Measurements from ENCODE around the gene FGR. TPM values are rescaled to one million over a fixed set of nuclear protein-coding genes. Genes with fewer than 3 reads are reported as not detected.

FGR gene
- total and polyA plus RNA-seq, 8 donors: 0.51 to 6.8 (median 3.1) TPM

DNA sequence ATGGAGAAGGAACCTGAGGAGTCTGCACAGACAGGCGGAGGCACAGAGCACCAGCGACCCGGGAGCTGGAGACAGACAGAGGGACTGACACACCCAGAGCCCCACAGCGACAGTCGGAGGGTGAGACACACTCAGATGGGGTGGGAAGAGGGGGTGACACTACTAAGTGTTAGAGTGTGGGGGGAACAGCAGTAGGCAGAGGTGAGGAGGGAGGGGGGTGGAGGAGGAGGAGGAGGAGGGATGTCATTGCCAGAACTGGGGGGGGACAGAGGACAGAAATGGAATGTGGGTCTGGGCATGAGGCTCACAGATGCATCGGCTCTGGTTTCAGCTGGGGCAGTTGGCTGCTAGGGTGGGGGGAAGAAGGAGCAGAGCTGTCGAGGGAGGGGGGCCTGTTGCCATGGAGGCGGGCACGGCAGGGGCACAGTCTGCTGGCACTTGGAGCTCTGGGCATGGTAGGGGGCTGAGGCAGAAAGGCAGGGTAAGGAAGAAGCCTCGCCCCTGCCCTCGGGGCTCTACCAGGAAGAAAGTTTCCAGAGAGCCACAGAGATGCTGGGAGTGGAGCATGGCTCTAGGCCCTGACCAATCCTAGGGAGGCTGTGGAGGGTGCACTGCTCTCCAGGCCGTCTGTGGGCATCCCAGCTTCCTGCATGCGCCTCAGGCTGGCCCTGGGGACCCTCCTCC, 68.4 kb downstream of the FGR start:
- no peaks in the 10 kb centered on the region for H3K36me3 ChIP-seq
- 80 to 82% methylated on average over 13 of the region's 13 CpGs for WGBS, 2 donors
- ATAC-seq (no peak), DNase-seq (peak in 1 of 6 donors; percentile 36), FAIRE-seq (no peak)
- peaks cover 48 to 71% (median 56%) of the 10 kb centered on the region in 3 donors for H3K4me1 ChIP-seq
- intact Hi-C loops (cut with DNase I): no loop called here
- H3K27ac ChIP-seq: peak overlapping the region in 1 of 4 donors; percentile 17
- H3K27me3 ChIP-seq: no peaks in the 10 kb centered on the region
- TF ChIP-seq, protein P1, sequence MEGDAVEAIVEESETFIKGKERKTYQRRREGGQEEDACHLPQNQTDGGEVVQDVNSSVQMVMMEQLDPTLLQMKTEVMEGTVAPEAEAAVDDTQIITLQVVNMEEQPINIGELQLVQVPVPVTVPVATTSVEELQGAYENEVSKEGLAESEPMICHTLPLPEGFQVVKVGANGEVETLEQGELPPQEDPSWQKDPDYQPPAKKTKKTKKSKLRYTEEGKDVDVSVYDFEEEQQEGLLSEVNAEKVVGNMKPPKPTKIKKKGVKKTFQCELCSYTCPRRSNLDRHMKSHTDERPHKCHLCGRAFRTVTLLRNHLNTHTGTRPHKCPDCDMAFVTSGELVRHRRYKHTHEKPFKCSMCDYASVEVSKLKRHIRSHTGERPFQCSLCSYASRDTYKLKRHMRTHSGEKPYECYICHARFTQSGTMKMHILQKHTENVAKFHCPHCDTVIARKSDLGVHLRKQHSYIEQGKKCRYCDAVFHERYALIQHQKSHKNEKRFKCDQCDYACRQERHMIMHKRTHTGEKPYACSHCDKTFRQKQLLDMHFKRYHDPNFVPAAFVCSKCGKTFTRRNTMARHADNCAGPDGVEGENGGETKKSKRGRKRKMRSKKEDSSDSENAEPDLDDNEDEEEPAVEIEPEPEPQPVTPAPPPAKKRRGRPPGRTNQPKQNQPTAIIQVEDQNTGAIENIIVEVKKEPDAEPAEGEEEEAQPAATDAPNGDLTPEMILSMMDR (IDR thresholded peaks at IDR 0.05): no peak
- H3K4me3 ChIP-seq: no peak overlapping the region
- no peaks in the 10 kb centered on the region for H3K9me3 ChIP-seq

DNA sequence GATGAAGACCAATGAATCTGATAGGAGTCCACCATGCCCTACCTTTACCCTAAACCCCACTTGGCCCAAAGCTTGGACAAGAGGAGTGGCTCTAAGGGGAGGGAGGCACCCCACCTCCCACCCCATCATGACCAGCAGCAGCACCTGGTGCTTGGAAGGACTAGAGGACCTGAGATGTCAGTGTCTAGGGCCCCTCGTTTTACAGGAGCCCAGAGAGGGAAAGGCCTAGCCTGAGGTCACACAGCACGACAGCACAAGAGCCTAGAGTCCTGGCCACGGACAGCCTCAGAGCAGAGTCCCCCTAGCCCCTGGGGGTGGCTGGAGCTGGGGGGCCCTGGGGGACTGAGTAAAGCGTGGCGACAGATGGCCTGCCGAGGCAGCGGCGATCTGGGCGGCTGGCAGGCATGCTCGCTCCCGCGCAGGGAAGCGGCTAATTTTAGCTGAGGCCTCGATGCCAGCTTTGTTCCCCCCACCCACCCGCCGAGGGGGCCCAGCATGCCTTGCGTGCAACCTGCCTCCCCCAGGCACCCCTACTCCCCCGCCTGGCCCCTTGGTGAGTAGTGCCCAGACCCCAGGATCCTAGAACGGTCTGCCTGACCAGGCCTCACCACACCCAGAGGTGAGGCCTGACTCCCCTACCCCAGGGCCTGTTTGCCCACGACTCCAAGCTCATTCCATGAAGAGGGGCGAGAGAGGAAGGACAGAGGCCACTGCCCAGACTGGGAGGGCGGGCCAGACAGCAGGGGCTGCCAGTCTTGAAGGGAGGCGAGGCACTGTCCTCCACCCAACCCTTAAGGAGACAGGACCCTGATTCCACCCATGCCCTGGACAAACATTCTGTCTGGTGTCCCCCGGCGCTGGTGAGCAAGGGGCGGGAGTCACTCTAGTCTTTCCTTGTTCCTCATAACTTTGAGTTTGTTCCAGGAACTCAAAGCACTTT, 70.0 kb downstream of the FGR start:
- TF ChIP-seq, protein P1 (IDR thresholded peaks at IDR 0.05): no peak
- H3K27me3 ChIP-seq: no peaks in the 10 kb centered on the region
- peak in 4 of 6 donors; percentile 25 to 65 (median 48) for DNase-seq
- WGBS, 2 donors: 68 to 78% methylated on average over 26 of the region's 26 CpGs
- no peaks in the 10 kb centered on the region for H3K9me3 ChIP-seq
- no peak for FAIRE-seq
- intact Hi-C loops (cut with DNase I): no loop called here
- peak overlapping the region in 1 of 4 donors; percentile 29 for H3K4me3 ChIP-seq
- no peaks in the 10 kb centered on the region for H3K36me3 ChIP-seq
- H3K27ac ChIP-seq: peak overlapping the region; percentile 77 to 91 (median 82)
- ATAC-seq: no peak
- H3K4me1 ChIP-seq: peaks cover 40 to 60% (median 41%) of the 10 kb centered on the region in 3 donors

DNA sequence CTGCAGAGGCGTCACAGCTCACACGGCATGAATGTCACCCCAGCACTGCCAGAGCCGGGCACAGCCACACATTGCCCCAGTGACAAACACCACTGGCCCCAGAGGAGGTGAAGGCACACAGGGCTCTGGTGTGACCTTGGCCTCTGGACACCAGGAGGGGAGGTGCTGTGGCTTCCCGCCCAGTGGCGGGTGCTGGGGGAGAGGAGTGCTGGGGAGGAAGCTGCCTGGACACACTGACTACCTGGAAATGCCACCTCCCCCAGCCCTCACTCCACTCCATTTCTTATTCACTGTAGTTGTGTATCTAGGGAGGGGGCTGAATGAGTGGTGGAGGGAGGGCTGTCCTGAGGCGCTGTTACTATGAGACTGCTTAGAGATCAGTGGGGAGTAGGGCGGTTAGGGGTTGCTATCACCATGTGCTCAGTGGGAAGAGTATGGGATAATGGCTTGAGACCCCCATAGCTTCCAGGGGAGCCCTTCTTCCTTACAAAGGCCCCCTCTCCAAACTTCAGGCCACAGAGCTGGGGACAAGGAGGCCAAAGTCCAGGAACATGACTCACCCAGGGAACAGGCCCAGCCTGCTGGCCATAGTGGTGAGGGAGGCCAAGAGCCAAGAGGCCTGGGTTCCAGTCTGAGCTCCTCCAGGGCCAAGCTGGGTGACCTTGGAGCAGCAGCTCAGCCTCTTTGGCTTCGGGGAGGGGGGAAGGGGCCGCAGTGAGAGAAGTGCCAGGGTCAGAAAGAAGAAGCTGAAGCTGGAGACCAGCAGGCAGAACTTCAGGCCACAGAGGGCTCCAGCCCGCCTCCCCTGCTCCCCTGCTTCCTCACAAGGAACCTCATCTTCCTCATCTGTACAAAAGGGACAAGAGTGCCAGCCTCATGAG, 71.2 kb downstream of the FGR start:
- DNase-seq: peak; percentile 82 to 95 (median 94)
- no peak for FAIRE-seq
- WGBS, 2 donors: 17% methylated on average over 10 of the region's 10 CpGs
- Histone ChIP-seq H3K4me3 (peak overlapping the region in 2 of 4 donors; percentile 16 to 29), H3K4me1 (peaks cover 40 to 60% (median 40%) of the 10 kb centered on the region in 3 donors), H3K27ac (peak overlapping the region; percentile 77 to 91 (median 82)), H3K27me3 (no peaks in the 10 kb centered on the region), H3K9me3 (no peaks in the 10 kb centered on the region), H3K36me3 (no peaks in the 10 kb centered on the region)
- peak; percentile 75 to 79 (median 77) for ATAC-seq
- TF ChIP-seq, protein P1 (IDR thresholded peaks at IDR 0.05): no peak
- intact Hi-C loops (cut with DNase I): no loop called here

DNA sequence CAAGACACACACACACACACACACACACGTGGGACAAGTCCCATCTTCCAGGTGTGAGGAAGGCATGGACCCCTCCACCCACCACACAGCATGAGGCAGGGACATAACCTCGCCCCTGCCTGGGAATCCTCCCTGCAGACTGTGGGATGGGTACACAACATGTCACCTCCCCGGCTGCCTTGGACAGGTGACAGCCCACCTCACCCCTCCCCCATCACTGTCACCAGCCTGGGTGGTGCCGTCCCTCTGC, 71.7 kb downstream of the FGR start:
- DNase-seq (no peak), FAIRE-seq (no peak), ATAC-seq (no peak)
- Histone ChIP-seq H3K4me1 (peaks cover 40 to 60% (median 40%) of the 10 kb centered on the region in 3 donors), H3K36me3 (no peaks in the 10 kb centered on the region), H3K27ac (peak overlapping the region; percentile 77 to 91 (median 82)), H3K4me3 (peak overlapping the region in 2 of 4 donors; percentile 16 to 29), H3K27me3 (no peaks in the 10 kb centered on the region), H3K9me3 (no peaks in the 10 kb centered on the region)
- TF ChIP-seq, protein P1 (IDR thresholded peaks at IDR 0.05): no peak
- intact Hi-C loops (cut with DNase I): no loop called here
- WGBS, 2 donors: 21 to 31% methylated on average over 4 of the region's 4 CpGs

Measured in pancreas (tissue), 10 donors.